ENCODE results near the gene MGST2.

MGST2 gene

DNA sequence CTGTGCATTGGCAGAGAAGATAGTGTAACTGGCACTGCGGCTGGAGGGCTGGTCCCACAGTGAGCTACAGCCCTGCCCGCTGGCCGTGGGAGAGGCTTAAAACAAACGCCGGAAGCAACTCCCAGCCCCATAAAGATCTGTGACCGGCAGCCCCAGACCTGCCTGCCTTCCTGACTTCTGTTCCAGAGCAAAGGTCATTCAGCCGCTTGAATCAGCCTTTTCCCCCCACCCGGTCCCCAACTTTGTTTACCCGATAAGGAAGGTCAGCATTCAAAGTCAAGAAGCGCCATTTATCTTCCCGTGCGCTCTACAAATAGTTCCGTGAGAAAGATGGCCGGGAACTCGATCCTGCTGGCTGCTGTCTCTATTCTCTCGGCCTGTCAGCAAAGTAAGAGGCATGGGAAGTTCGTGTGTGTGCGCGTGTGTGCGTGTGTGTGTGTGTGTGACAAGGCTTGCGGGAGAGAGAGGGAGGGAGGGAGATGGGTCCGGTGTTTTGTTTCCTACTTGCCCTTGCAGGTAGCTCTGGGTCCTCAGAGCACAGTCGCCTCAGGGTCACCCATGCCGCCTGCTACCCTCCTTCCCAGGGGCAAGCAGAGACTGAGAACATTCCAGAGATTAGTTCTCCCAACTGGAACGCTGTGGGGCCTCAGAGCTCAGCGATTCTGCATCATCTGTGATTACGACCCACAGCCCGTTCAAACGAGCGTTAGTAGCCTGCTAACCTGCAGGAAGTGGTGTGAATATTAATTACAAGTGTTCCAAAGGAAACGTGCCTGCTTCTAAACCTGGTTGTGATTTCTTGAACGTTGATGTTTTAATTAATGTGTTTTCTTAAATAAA, at the start of gene MGST2:
Gene MGST2 (plus strand): TSS at position 130 of the 840 bp plus-strand sequence. CDS start 201 bp downstream, at position 331.
- H3K27me3 ChIP-seq (ENCODE audit: control insufficient read depth, insufficient read depth, low read length): no peaks in the 10 kb centered on the region
- H3K4me1 ChIP-seq (ENCODE audit: control insufficient read depth, insufficient read depth, low read length): peaks cover 26% of the 10 kb centered on the region
- H3K4me3 ChIP-seq (ENCODE audit: low read depth, low read length): peak within 1 kb of the TSS; percentile 68
- H3K27ac ChIP-seq (ENCODE audit: low read depth, low read length): peak within 1 kb of the TSS; percentile 88
- no peaks in the 10 kb centered on the region for H3K36me3 ChIP-seq (ENCODE audit: control insufficient read depth, insufficient read depth, low read length)
- peak within 1 kb of the TSS; percentile 39 for H3K9ac ChIP-seq (ENCODE audit: low read depth, low read length)
- H3K9me3 ChIP-seq (ENCODE audit: control insufficient read depth, insufficient read depth, low read length): no peaks in the 10 kb centered on the region

DNA sequence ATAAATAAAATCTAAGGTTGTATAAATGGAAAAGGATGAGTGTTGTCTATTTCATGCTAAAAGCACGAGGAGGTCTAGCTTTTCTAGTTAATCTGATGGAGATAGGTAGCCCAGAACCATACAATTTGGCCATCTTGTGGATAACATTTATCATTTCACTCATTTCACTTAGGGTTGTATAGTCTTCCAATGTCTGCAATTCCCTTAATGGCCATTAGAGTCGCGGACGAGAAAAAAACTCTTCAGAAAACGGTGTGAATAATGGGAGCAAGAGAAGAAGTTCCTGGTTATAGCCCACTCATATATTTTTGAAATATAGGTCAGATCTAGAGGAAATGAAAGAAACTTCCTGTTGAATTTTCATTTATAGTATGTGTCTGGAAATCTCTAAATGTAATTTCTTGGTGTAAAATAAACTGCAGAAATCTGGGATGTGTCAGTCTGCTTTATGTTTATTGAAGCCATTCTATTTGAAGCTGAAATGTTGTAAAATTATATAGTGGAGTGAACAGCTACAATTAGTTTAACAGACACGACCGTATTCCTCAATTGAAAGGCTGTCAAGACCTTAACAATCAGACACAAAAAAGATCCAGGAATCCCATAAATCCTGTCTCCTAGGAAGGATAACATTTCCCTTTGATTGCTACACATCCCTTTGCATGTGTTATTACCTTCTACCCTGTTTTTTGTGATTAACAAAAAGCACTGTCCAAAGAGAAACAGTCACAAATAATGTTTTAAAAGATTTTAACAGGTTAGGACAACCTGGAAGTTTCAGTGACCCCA, 47.7 kb upstream of the MGST2 start:
- Histone ChIP-seq H3K36me3 (ENCODE audit: control insufficient read depth, insufficient read depth, low read length) (no peaks in the 10 kb centered on the region), H3K9me3 (ENCODE audit: control insufficient read depth, insufficient read depth, low read length) (no peaks in the 10 kb centered on the region), H3K27ac (ENCODE audit: low read depth, low read length) (no peak overlapping the region), H3K27me3 (ENCODE audit: control insufficient read depth, insufficient read depth, low read length) (peaks cover 33% of the 10 kb centered on the region), H3K4me1 (ENCODE audit: control insufficient read depth, insufficient read depth, low read length) (peaks cover 4% of the 10 kb centered on the region), H3K9ac (ENCODE audit: low read depth, low read length) (no peak overlapping the region), H3K4me3 (ENCODE audit: low read depth, low read length) (no peak overlapping the region)

DNA sequence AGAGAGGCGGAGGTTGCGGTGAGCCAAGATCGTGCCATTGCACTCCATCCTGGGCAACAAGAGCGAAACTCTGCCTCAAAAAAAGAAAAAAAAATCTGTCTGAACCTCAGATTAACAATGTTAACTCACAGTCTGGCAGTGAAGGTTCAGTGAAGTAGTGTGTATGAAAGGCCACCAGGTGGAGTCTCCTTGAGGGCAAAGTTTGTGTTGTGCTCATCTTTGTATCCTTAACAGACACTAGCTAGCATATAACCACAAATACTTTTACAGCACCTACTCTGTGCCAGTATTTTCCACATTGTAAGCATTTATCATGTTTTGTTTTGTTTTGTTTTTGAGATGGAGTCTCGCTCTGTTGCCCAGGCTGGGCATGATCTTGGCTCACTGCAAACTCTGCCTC, 46.0 kb upstream of the MGST2 start:
- H3K9me3 ChIP-seq (ENCODE audit: control insufficient read depth, insufficient read depth, low read length): no peaks in the 10 kb centered on the region
- H3K4me1 ChIP-seq (ENCODE audit: control insufficient read depth, insufficient read depth, low read length): peaks cover 12% of the 10 kb centered on the region
- no peaks in the 10 kb centered on the region for H3K36me3 ChIP-seq (ENCODE audit: control insufficient read depth, insufficient read depth, low read length)
- H3K27me3 ChIP-seq (ENCODE audit: control insufficient read depth, insufficient read depth, low read length): peaks cover 51% of the 10 kb centered on the region
- H3K27ac ChIP-seq (ENCODE audit: low read depth, low read length): no peak overlapping the region
- no peak overlapping the region for H3K4me3 ChIP-seq (ENCODE audit: low read depth, low read length)
- H3K9ac ChIP-seq (ENCODE audit: low read depth, low read length): no peak overlapping the region

GRCh38 chr4:139622901-139623381, 42.7 kb upstream of the MGST2 start:
- H3K4me1 ChIP-seq (ENCODE audit: control insufficient read depth, insufficient read depth, low read length): peaks cover 27% of the 10 kb centered on the region
- no peak overlapping the region for H3K9ac ChIP-seq (ENCODE audit: low read depth, low read length)
- no peaks in the 10 kb centered on the region for H3K36me3 ChIP-seq (ENCODE audit: control insufficient read depth, insufficient read depth, low read length)
- H3K9me3 ChIP-seq (ENCODE audit: control insufficient read depth, insufficient read depth, low read length): no peaks in the 10 kb centered on the region
- H3K27me3 ChIP-seq (ENCODE audit: control insufficient read depth, insufficient read depth, low read length): peaks cover 84% of the 10 kb centered on the region
- H3K27ac ChIP-seq (ENCODE audit: low read depth, low read length): peak overlapping the region; percentile 22
- H3K4me3 ChIP-seq (ENCODE audit: low read depth, low read length): no peak overlapping the region

GRCh38 chr4:139624441-139625092, 41.1 kb upstream of the MGST2 start:
- Histone ChIP-seq H3K4me1 (ENCODE audit: control insufficient read depth, insufficient read depth, low read length) (peaks cover 35% of the 10 kb centered on the region), H3K9ac (ENCODE audit: low read depth, low read length) (no peak overlapping the region), H3K27me3 (ENCODE audit: control insufficient read depth, insufficient read depth, low read length) (peaks cover 89% of the 10 kb centered on the region), H3K36me3 (ENCODE audit: control insufficient read depth, insufficient read depth, low read length) (no peaks in the 10 kb centered on the region), H3K27ac (ENCODE audit: low read depth, low read length) (peak overlapping the region; percentile 64), H3K4me3 (ENCODE audit: low read depth, low read length) (no peak overlapping the region), H3K9me3 (ENCODE audit: control insufficient read depth, insufficient read depth, low read length) (no peaks in the 10 kb centered on the region)

DNA sequence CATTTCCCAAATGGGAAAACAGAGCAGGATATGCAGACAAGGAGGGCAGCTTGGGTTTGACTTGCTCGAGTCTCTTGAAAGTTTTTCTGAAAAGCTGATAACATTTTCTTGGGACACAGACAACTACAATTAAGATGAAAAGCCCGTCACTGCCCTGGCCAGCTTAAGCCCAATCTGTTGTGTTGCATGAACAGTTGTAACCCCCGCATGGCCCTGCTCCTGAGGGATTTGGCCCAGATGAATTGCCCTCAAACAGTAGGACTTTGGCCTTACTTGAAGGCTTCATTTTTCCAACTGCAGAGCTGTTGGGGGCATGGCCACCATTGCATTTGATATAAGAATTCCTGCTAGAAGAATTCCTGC, 40.5 kb upstream of the MGST2 start:
- Histone ChIP-seq H3K9me3 (ENCODE audit: control insufficient read depth, insufficient read depth, low read length) (no peaks in the 10 kb centered on the region), H3K4me3 (ENCODE audit: low read depth, low read length) (no peak overlapping the region), H3K36me3 (ENCODE audit: control insufficient read depth, insufficient read depth, low read length) (no peaks in the 10 kb centered on the region), H3K27me3 (ENCODE audit: control insufficient read depth, insufficient read depth, low read length) (peaks cover 94% of the 10 kb centered on the region), H3K9ac (ENCODE audit: low read depth, low read length) (no peak overlapping the region), H3K4me1 (ENCODE audit: control insufficient read depth, insufficient read depth, low read length) (peaks cover 35% of the 10 kb centered on the region), H3K27ac (ENCODE audit: low read depth, low read length) (peak overlapping the region; percentile 64)

GRCh38 chr4:139625482-139625881, 40.1 kb upstream of the MGST2 start:
- no peak overlapping the region for H3K9ac ChIP-seq (ENCODE audit: low read depth, low read length)
- H3K4me3 ChIP-seq (ENCODE audit: low read depth, low read length): no peak overlapping the region
- H3K9me3 ChIP-seq (ENCODE audit: control insufficient read depth, insufficient read depth, low read length): no peaks in the 10 kb centered on the region
- peaks cover 98% of the 10 kb centered on the region for H3K27me3 ChIP-seq (ENCODE audit: control insufficient read depth, insufficient read depth, low read length)
- H3K36me3 ChIP-seq (ENCODE audit: control insufficient read depth, insufficient read depth, low read length): no peaks in the 10 kb centered on the region
- peak overlapping the region; percentile 64 for H3K27ac ChIP-seq (ENCODE audit: low read depth, low read length)
- H3K4me1 ChIP-seq (ENCODE audit: control insufficient read depth, insufficient read depth, low read length): peaks cover 35% of the 10 kb centered on the region

- no peaks in the 10 kb centered on the region for H3K36me3 ChIP-seq (ENCODE audit: control insufficient read depth, insufficient read depth, low read length)
- H3K4me3 ChIP-seq (ENCODE audit: low read depth, low read length): peak overlapping the region; percentile 9
- peak overlapping the region; percentile 19 for H3K27ac ChIP-seq (ENCODE audit: low read depth, low read length)
- no peak overlapping the region for H3K9ac ChIP-seq (ENCODE audit: low read depth, low read length)
- H3K9me3 ChIP-seq (ENCODE audit: control insufficient read depth, insufficient read depth, low read length): no peaks in the 10 kb centered on the region
- peaks cover 99% of the 10 kb centered on the region for H3K27me3 ChIP-seq (ENCODE audit: control insufficient read depth, insufficient read depth, low read length)
- peaks cover 34% of the 10 kb centered on the region for H3K4me1 ChIP-seq (ENCODE audit: control insufficient read depth, insufficient read depth, low read length)
Observed at GRCh38 chr4:139628184-139629012, 37.2 kb upstream of the MGST2 start.

DNA sequence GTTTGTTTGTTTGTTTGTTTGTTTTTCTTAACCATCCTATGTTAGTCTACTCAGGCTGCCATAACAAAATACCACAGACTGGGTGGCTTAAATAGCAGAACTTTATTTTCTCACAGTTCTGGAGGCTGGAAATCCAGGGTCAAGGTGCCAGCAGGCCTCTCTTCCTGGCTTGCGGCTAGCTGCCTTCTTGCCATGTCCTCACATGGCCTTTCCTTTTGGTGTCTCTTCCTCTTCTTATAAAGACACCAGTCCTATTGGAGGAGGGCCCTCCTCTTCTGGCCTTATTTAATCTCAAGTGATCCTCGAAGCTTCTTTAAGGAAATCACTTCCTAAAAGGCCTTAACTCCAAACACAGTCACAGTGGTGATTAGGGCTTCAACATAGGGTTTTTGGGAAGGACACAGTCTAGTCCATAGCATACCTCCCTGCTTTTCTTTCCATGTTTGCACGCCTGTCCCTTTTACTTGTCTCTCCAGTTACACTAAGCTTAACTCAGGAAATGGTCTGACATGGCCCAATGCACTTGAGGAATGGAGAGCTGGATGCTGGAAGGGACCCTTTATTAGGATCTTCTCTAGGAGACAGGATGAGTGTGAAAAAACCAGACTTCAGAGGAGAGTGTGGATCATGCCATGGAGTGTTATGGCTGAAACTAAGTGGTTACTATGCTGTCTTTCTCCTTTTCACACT, 36.0 kb upstream of the MGST2 start:
- H3K36me3 ChIP-seq (ENCODE audit: control insufficient read depth, insufficient read depth, low read length): no peaks in the 10 kb centered on the region
- H3K9me3 ChIP-seq (ENCODE audit: control insufficient read depth, insufficient read depth, low read length): no peaks in the 10 kb centered on the region
- H3K4me1 ChIP-seq (ENCODE audit: control insufficient read depth, insufficient read depth, low read length): peaks cover 36% of the 10 kb centered on the region
- no peak overlapping the region for H3K27ac ChIP-seq (ENCODE audit: low read depth, low read length)
- no peak overlapping the region for H3K9ac ChIP-seq (ENCODE audit: low read depth, low read length)
- peaks cover 98% of the 10 kb centered on the region for H3K27me3 ChIP-seq (ENCODE audit: control insufficient read depth, insufficient read depth, low read length)
- H3K4me3 ChIP-seq (ENCODE audit: low read depth, low read length): no peak overlapping the region

GRCh38 chr4:139630126-139630495, 35.5 kb upstream of the MGST2 start:
- Histone ChIP-seq H3K27me3 (ENCODE audit: control insufficient read depth, insufficient read depth, low read length) (peaks cover 96% of the 10 kb centered on the region), H3K4me3 (ENCODE audit: low read depth, low read length) (no peak overlapping the region), H3K9me3 (ENCODE audit: control insufficient read depth, insufficient read depth, low read length) (no peaks in the 10 kb centered on the region), H3K4me1 (ENCODE audit: control insufficient read depth, insufficient read depth, low read length) (peaks cover 30% of the 10 kb centered on the region), H3K27ac (ENCODE audit: low read depth, low read length) (no peak overlapping the region), H3K36me3 (ENCODE audit: control insufficient read depth, insufficient read depth, low read length) (no peaks in the 10 kb centered on the region), H3K9ac (ENCODE audit: low read depth, low read length) (no peak overlapping the region)

Measured in HUES48 (cell line).